ENCODE results near the gene SMIM27.

Gene SMIM27

GRCh38 chr9:32554591-32554990 lies 2.5 kb downstream of the SMIM27 start:
- no peak for DNase-seq (ENCODE audit: low read depth in 2 of 2)

- DNase-seq (ENCODE audit: low read depth in 2 of 2), result no peak
These were observed 6.3 kb downstream of the SMIM27 start for GRCh38 chr9:32558408-32558934.

- no peak for DNase-seq (ENCODE audit: low read depth in 2 of 2)
These were observed 13.8 kb downstream of the SMIM27 start for GRCh38 chr9:32565967-32566366.

- DNase-seq (ENCODE audit: low read depth in 2 of 2), result no peak
These were observed 14.6 kb downstream of the SMIM27 start for GRCh38 chr9:32566770-32567169.

GRCh38 chr9:32570262-32570661 lies 18.1 kb downstream of the SMIM27 start:
- no peak for DNase-seq (ENCODE audit: low read depth in 2 of 2)

GRCh38 chr9:32571969-32572899 lies 20.1 kb downstream of the SMIM27 start:
- DNase-seq (ENCODE audit: low read depth in 2 of 2), result peak; percentile 52 to 54

- DNase-seq (ENCODE audit: low read depth in 2 of 2), result peak; percentile 90 to 95
These were observed 20.9 kb downstream of the SMIM27 start, which contains the start of gene NDUFB6 for GRCh38 chr9:32572900-32573523. Gene NDUFB6, minus strand, starts transcription at chr9:32573159. Its CDS starts 99 bp downstream, at chr9:32573060.

- DNase-seq (ENCODE audit: low read depth in 2 of 2), result no peak
These were observed 21.7 kb downstream of the SMIM27 start for GRCh38 chr9:32573821-32574220.

- no peak for DNase-seq (ENCODE audit: low read depth in 2 of 2)
These were observed 22.7 kb downstream of the SMIM27 start for GRCh38 chr9:32574858-32575257.

GRCh38 chr9:32577316-32577715 lies 25.2 kb downstream of the SMIM27 start:
- no peak for DNase-seq (ENCODE audit: low read depth in 2 of 2)

GRCh38 chr9:32578976-32579375 lies 26.8 kb downstream of the SMIM27 start:
- DNase-seq (ENCODE audit: low read depth in 2 of 2), result no peak

- DNase-seq (ENCODE audit: low read depth in 2 of 2), result peak; percentile 72 to 73
These were observed 27.7 kb downstream of the SMIM27 start for GRCh38 chr9:32579706-32580331.

GRCh38 chr9:32580631-32581300 lies 28.6 kb downstream of the SMIM27 start:
- no peak for DNase-seq (ENCODE audit: low read depth in 2 of 2)

GRCh38 chr9:32581512-32582143 lies 29.5 kb downstream of the SMIM27 start:
- peak in 1 of 2 donors; percentile 10 for DNase-seq (ENCODE audit: low read depth in 2 of 2)

- no peak for DNase-seq (ENCODE audit: low read depth in 2 of 2)
These were observed 32.7 kb downstream of the SMIM27 start for GRCh38 chr9:32584784-32585183.

- no peak for DNase-seq (ENCODE audit: low read depth in 2 of 2)
These were observed 35.8 kb downstream of the SMIM27 start for GRCh38 chr9:32587901-32588300.

GRCh38 chr9:32589083-32589723 lies 37.1 kb downstream of the SMIM27 start:
- no peak for DNase-seq (ENCODE audit: low read depth in 2 of 2)

- no peak for DNase-seq (ENCODE audit: low read depth in 2 of 2)
These were observed 38.3 kb downstream of the SMIM27 start for GRCh38 chr9:32590476-32590875.

- no peak for DNase-seq (ENCODE audit: low read depth in 2 of 2)
These were observed 38.8 kb downstream of the SMIM27 start for GRCh38 chr9:32590898-32591297.

GRCh38 chr9:32596096-32596865 lies 44.2 kb downstream of the SMIM27 start:
- no peak for DNase-seq (ENCODE audit: low read depth in 2 of 2)

Measured in activated CD4-positive, alpha-beta T cell treated with anti-CD3 and anti-CD28 coated beads for 24 hours (primary cell).